HG03095 (cell line): ENCODE results near the gene NFATC1.
A peak's percentile ranks its signal among the peaks of the same experiment; 100 is the strongest.

Source experiments
- ATAC-seq: cut with Tn5 transposase; IDR thresholded peaks from one replicate; pipeline ENCODE4 v1.9.1; 2021; ENCODE audit warnings: moderate library complexity; ENCODE audit not compliant: unreplicated experiment

Gene NFATC1

DNA sequence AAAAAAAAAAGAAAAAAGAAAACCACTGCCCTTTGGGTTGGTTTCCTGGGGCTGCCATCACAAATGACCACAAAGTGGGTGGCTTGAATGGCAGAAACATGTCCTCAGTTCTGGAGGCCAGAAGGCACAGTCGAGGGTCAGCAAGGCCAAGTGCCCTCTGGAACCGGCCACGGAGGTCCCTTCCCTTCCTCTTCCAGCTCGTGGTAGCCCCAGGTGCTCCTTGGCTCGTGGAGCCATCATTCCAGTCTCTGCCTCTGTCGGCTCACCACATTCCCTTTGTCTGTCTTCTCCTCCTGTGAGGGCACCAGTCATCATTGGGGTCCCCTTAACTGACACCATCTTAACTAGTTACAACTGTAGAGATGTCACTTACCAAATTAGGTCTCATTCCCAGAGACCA lies 8.5 kb upstream of the NFATC1 start:
- ATAC-seq = no peak

DNA sequence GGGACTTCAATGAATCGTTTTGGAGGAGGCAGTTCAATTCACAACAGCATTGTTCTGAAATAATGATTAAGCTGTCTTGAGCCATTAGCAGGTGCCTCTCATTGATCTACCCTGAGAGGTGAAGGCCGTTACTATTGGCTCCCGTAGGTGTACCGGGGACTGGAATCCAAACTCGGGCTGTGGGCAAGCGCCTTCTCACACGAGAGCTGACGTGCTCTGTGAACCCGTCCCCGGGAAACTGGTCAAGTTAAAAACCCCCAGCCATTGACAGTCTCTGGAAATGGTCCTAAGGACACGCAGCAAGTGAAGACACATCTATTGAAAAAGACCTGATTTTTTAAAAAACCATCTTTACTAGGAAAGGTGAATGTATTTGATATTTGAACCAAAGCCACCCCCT lies 8.1 kb upstream of the NFATC1 start:
- no peak for ATAC-seq

DNA sequence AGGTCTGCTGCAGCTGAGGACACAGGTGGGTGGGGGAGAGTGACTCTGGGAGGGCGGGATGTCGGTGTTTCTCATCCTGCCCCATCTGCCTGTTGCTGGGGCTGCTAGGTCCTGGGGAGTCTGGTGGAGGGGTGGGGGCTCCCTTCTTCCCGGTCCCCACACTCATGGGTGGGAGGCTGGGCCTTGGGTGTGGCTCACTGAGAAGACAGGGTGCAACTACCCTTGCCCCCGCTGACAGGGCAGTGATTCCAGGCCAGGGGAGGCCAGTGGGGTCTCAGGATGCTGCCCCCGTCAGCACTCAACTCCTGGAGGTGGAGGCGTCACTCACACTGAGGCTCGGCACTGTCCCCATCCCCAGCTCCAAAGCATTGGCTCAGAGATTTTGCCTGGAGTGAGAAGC lies 7.7 kb upstream of the NFATC1 start:
- ATAC-seq = no peak

- ATAC-seq = no peak
Observed at GRCh38 chr18:79389689-79390088, 6.0 kb upstream of the NFATC1 start.

DNA sequence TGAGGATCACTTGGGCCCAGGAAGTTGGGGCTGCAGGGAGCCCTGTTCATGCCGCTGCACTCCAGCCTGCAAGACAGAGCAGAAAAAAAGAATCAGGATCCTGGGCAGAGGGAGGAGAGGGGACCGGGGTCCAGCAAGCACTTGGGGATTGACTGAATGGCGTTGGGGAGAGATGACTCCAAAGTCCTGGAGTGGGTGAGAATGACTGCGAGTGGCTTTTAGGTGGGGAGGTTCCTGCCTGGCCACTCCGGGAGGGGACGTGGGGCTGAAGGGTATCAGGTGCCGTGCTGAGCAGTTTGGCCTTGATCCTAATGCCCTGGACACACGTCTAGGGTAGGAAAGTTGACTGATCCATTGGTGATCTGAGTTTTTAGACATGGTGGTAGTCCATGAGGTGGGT lies 3.5 kb upstream of the NFATC1 start:
- no peak for ATAC-seq

GRCh38 chr18:79393181-79393634 lies 2.5 kb upstream of the NFATC1 start:
- ATAC-seq = no peak

DNA sequence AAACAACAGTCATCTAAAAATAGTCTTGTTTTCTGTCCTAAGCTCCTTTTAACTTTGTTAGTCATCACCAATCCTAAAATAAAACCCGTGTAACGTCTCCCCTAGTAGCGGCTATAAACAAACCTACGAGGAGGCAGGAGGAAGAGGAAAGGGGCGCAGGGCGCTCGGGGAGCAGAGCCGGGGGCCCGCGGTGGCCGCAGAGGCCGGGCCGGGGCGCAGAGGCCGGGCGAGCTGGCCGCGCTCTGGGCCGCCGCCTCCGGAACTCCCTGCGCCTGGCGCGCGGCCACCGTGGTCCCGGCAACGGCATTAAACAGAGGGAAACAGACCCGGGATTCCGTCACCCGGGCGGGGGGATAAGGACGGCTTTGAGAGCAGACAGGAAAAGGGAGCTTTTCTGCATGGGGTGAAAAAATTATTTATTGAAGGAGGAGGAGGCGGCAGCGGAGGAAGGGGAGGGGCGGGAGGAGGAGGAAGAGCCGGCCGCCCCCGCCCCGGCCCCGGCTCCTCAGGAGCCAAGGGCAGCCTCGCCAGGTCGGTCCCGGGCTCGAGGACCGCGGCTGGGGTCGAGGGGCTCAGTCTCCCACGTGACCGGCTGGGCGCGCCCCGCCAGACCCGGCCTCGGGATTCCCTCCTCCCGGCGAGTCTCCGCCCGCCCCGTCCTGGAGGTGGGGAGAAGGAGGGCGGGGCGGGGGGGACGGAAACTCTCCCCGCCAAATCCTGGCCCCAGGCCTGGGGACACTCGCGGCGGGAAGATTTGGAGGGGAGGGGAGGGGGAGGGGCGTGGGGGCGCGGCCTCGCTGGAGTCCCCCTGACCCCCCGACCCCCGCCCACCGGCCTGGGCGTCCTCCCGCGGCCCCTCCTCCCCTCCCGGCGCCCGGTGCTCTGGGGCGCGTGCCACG lies 1.8 kb upstream of the NFATC1 start:
- ATAC-seq = no peak

DNA sequence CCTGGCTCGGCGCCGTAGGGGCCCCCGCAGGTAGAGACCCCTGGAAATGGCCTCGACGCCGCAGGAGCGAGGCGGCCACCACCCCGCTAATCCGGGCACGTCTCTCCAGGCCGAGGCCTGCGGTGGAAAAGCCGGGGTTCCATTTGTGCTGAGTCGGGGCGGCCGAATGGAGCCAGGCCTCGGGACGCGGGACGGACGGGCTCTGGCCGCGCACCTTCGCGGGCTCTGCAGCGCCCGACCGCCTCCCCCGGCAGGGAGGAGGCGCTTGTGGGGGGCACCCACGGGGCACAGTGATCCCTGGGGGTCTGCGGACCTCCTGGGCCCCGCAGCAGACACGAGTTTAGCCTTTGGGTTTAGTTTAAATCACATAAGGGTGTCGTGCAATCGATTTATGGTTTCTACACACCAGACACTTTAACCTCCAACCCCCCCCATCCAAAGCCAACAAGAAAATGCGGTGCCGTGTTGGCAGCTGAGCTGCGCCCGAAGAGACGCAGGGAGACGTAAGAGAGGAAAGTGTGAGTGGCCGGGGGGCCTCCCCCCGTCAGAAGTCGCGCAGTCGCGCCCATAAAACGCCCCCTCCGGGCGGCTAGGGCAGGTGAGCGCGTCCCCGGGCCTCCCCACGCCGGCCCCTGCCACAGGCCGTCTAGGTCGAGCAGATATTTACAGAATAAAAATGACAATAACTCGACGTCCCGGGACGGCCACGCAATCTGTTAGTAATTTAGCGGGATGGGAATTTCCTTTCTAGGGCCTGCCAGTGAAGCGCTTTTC lies 1.0 kb upstream of the NFATC1 start:
- ATAC-seq = no peak

DNA sequence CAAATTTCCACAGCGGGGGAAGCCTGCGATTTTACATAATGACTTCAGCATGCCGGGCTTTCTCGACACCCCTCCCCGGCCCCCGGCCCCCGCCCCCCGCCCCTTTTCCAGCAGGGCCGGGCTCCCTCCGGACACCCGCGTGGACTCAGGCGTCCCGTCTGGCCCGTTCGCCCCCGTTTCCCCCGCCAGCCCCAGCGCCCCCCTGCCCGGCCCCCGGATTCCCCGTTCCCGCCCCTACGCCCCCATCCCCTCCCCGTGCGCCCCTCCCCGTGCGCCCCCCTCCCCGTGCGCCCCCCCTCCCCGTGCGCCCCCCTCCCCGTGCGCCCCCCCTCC lies 456 bp upstream of the NFATC1 start:
- ATAC-seq = no peak

GRCh38 chr18:79396431-79397246 lies 909 bp downstream of the NFATC1 start:
- peak; percentile 27 for ATAC-seq

DNA sequence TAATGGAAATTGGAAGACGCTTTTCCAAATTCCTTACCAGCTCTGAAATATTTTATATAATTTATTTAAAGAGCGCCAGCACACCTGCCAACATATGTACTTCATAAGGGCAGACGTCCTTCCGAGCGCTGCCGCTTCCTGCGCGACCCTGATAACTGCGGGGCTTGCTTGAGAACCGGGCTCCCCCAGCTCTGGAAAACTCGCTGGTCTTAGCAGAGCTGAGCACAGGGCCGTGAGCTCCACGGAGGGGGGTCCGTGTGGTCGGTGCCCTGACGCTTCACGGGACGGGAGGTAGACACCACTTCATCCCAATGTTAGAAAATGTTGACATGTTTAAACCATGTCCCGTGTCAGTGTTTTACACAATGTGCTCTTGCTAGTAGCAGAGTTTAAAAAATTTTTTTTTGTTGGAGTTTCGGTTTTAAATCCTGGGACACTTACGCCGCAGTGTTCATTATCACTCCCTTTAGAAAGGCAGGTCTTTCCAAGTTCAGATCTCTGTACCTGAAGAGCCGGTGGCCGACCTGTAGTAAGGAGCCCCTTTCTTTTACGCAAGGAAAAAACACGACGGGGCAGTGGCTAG lies 1.6 kb downstream of the NFATC1 start:
- ATAC-seq = no peak

DNA sequence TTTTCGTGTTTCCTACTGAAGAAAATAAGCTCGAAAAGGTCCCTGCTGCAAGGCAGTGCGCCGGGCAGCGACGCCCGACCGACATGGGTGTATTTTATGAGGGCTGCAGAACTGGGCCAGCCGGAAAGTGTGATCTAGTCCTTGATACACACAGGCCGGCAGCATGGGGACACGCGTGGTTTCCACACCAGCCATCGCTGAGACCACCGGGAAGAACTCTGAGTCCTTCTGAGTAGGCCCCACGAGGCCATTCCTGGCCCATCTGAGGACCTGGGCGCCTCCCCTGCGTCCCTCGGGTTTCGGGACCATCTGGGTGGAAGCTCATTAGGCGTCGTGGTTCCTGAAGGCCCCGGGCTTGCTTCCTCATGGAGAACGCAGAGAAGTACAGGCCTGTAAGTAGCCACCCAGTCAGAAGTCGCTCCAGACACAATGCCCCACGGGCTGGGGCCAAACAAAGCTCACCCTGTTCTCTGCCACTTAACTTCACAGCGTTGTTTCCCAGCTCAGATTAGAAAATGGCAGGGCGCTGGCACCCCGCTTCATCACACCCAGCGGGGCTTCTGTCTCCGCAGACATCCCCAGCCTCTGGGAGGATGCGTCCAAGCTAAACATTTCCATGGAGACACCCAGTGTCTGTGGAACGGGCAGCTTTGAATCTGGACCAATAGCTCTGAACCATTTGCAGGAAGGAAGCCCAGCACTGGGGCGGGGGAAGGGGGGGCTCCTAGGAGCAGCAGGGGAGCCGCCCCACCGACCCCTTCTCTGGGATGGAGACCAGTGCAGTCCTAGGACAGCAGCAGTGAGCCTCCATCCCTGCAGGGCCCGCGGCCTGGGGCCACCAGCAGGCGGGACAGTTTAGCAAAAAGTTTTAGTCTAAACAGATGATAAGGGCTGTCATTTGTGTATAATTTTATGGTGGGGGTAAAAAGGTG lies 2.4 kb downstream of the NFATC1 start:
- no peak for ATAC-seq

DNA sequence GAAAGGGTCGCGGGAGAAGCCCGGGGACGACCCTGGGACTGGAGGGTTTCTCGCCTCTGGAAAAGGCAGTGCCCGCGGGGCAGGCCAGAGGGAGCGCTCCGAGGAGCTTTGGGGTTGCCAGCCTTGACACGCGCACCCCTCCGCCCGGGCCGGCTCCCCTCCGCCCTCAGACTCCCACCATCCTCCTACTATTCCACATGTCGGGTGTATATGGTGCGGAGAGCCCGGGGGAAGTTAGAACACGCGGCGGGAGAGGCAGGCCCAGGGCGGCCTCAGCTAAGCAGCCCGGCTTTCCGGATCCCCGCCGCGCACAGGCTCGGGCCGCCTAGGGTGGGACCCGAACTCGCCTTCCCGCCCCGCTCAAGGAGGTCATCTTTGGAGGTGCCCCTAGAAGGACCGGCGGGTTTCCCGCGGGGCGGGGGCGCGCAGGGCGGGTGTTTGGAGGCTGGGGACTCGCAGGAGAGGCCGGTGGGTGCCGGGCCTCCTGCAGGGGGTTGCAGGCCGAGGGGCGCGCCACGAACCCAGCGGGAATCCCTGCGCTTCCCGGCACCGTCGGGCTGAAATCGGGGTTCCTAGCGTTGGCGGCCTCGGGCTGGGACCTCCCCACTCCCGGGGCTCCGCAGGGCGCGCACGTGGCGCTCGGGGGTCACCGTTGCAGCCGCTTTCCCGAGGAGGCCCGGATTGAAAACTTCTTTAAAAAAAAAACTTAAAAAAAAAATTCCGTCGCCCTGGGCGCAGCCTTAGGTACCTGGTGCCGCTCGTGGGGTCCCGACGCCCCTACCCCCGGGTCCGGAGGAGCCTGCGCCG lies 3.7 kb downstream of the NFATC1 start:
- ATAC-seq = no peak

DNA sequence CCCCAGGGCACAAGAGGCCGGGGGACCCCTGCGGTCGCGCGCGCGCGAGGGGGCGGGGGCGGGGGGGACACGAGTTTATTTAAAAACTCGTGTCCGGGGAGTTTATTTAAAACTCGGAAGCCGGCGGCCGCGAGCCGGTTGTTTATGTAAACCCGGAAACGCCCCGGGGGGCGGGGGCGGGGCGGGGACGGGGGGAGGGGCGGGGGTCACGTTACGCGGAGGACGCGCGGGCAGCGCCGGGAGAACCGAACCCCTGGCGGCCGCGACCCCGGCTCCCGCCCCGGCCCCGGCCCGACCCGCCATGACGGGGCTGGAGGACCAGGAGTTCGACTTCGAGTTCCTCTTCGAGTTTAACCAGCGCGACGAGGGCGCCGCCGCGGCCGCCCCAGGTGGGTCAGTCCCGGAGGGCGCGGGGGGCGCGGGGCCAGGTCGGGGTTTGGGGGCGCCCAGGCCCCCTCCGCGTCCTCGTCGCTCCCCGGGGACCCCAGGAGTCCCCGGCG lies 4.4 kb downstream of the NFATC1 start:
- ATAC-seq = no peak

GRCh38 chr18:79400591-79401381 lies 5.1 kb downstream of the NFATC1 start:
- ATAC-seq = no peak

GRCh38 chr18:79401494-79402208 lies 5.9 kb downstream of the NFATC1 start:
- ATAC-seq = no peak

GRCh38 chr18:79402209-79402576 lies 6.5 kb downstream of the NFATC1 start:
- no peak for ATAC-seq
